Activated naive CD4-positive, alpha-beta T cell treated with anti-CD3 and anti-CD28 coated beads, Interleukin-2, amount 50 U/mL, for 24 hours (primary cell): ENCODE results near the gene CCDC68.
"Not testable (repeated sequence)": the region's sequence is repeated elsewhere in the genome, so short reads cannot be mapped to it uniquely, and the experiment has no call there.

Experiments used
- H3K27ac Mint-ChIP-seq: one replicate; pipeline ENCODE4 v1.8.0; 2021; ENCODE audit warnings: mild to moderate bottlenecking, mixed read lengths
- H3K27me3 Mint-ChIP-seq: one replicate; pipeline ENCODE4 v1.8.0; 2021; ENCODE audit warnings: mixed read lengths
- H3K36me3 Mint-ChIP-seq: one replicate; pipeline ENCODE4 v1.8.0; 2021; ENCODE audit warnings: mixed read lengths
- H3K4me1 Mint-ChIP-seq: one replicate; pipeline ENCODE4 v1.8.0; 2021; ENCODE audit warnings: mixed read lengths
- H3K4me3 Mint-ChIP-seq: one replicate; pipeline ENCODE4 v1.8.0; 2021; ENCODE audit warnings: mild to moderate bottlenecking, mixed read lengths
- H3K9me3 Mint-ChIP-seq: one replicate; pipeline ENCODE4 v1.8.0; 2021; ENCODE audit warnings: mixed read lengths

The CCDC68 gene

DNA sequence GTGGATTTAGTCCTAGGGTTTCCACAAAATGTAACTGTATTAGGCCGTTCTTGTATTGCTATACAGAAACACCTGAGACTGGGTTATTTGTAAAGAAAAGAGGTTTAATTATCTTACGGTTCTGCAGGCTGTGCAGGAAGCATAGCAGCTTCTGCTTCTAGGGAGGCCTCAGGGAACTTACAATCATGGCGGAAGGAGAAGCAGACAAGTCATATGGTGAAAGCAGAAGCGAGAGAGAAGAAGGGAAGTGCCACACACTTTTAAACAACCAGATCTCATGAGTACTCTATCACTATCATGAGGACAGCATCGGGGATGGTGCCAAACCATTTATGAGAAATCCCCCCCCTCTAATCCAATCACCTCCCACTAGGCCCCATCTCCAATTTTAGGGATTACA is 9.5 kb upstream of the CCDC68 start:
- no peaks in the 10 kb centered on the region for H3K9me3 Mint-ChIP-seq
- H3K27me3 Mint-ChIP-seq, result peaks cover 6% of the 10 kb centered on the region
- no peak overlapping the region for H3K4me3 Mint-ChIP-seq
- no peaks in the 10 kb centered on the region for H3K4me1 Mint-ChIP-seq
- no peak overlapping the region for H3K27ac Mint-ChIP-seq
- H3K36me3 Mint-ChIP-seq, result no peaks in the 10 kb centered on the region

DNA sequence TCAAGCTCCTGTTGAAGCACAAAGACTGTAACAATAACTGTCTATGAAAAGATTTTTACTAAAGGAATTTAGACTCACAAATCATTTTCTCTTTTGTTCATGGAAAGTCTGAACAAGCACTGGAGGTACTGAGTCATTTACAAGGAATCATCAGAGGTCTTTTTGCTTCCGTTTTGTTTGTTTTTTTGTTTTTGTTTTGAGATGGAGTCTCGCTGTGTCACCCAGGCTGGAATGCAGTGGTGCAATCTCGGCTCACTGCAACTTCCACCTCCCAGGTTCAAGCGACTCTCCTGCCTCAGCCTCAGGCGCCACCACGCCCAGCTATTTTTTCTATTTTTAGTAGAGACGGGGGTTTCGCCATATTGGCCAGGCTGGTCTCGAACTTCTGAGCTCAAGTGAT is 9.0 kb upstream of the CCDC68 start:
- not testable (repeated sequence) for H3K4me1 Mint-ChIP-seq, H3K4me3 Mint-ChIP-seq, H3K36me3 Mint-ChIP-seq, H3K27me3 Mint-ChIP-seq, H3K9me3 Mint-ChIP-seq, H3K27ac Mint-ChIP-seq

DNA sequence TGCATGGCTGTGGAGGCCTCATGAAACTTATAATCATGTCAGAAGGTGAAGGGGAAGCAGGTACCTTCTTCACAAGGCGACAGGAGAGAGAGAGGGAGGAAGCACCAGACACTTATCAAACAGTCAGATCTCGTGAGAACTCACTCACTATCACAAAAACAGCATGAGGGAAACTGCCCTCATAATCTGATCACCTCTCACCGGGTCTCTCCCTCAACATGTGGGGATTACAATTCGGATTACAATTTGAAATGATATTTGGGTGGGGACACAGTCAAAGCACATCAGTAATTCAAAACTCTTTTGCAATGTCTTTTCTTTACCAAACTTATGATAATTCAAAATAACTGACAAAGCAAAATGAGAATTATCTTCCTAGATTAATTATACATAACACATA is 8.5 kb upstream of the CCDC68 start:
- Mint-ChIP-seq H3K4me3 (no peak overlapping the region), H3K27ac (no peak overlapping the region)

DNA sequence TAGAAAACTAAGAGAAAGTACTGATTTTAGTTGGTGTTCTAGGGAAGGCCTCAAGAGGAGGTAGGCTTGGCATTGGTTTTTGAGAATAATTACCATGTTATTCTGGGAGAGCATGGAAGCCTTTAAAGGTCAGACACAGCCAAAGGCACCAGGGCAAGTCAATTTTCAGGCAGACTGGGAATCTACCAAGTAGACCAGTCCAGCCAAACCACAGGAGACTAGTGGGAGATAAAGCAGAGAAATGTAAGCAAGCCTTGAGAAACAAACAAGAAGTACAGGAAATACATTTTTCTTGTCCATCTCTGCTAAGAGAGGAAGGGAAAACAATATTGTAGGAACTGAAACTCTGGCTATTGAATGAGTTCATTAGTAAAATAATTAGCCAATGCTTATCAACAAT is 5.5 kb upstream of the CCDC68 start:
- Mint-ChIP-seq H3K4me3 (no peak overlapping the region), H3K9me3 (no peaks in the 10 kb centered on the region), H3K27ac (no peak overlapping the region), H3K4me1 (peaks cover 3% of the 10 kb centered on the region), H3K27me3 (peaks cover 26% of the 10 kb centered on the region), H3K36me3 (no peaks in the 10 kb centered on the region)

More for the DNA sequence above, 8.5 kb upstream of the CCDC68 start:
- Mint-ChIP-seq H3K36me3 (no peaks in the 10 kb centered on the region), H3K4me1 (no peaks in the 10 kb centered on the region), H3K27me3 (peaks cover 12% of the 10 kb centered on the region), H3K9me3 (no peaks in the 10 kb centered on the region)

DNA sequence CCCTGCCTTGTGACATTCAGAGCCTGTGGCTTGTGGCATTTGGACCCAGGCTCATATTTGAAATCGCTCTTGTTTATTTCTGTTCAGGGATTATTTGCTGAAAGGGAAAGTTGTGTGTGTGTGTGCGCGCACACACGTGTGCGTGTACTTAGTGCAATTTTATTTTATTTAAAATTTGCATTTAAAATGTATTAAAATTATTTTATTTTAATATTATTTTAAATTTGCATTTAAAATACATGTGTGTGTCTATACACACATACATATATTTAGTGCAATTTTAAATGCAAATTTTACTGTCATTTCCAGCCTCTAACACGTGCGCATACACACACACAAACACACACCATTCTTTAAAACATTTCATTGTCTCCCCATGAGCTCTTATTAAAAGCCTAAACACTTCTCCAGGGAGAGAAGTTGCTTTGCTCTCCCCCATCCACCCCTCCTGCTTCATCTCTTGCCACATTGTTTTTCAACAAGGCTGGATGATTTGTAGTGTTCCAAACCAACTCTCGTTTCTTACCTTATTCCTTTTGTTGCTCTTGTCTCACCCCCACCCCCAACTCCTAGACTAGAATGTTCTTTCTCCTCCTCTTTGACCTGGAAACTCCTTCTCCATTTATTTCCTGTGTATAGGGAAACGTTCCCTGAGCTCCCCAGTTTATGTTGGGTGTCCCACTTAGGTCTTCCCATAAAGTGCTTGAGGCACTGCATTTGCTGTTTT is 3.8 kb upstream of the CCDC68 start:
- Mint-ChIP-seq H3K27me3 (peaks cover 35% of the 10 kb centered on the region), H3K27ac (no peak overlapping the region)

DNA sequence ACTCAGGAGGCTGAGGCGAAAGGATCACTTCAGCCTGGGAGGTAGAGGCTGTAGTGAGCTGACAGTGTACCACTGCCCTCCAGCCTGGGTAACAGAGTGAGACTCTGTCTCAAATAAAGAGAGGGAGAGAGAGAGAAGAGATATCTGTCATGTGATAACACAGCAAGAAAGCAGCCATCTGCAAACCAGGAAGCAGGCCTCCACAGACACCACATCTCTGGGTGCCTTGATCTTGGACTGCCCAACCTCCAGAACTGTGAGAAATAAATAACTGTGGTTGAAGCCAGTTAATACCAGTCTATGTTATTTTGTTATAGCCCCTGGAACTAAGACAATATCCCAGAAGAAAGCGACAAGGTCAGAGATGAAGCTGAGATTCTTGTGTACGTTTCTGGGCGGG is 2.6 kb upstream of the CCDC68 start:
- H3K27me3 Mint-ChIP-seq, result peaks cover 35% of the 10 kb centered on the region

More for the DNA sequence above, 3.8 kb upstream of the CCDC68 start:
- no peak overlapping the region for H3K4me3 Mint-ChIP-seq
- no peaks in the 10 kb centered on the region for H3K9me3 Mint-ChIP-seq
- H3K4me1 Mint-ChIP-seq, result peaks cover 3% of the 10 kb centered on the region
- no peaks in the 10 kb centered on the region for H3K36me3 Mint-ChIP-seq

DNA sequence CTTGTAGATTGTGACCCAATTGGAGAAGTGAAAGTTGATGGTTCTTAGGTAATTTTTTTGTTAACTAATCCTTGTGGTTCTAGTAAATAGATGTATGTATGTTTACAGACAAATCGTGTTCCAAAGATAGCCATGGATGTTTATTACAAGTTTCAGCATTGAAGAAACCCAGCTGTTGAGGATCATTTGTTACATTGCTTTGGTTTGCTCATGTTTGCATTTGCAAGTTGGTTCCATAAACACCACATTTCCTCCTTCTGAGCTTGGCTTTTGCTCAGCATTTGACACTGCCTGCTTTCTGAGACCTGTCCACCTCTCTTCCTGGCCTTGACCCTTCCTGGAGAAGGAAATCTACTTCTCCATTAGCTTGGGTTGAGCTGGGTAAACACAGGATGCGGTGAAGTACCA is 1.8 kb upstream of the CCDC68 start:
- H3K27me3 Mint-ChIP-seq, result peaks cover 35% of the 10 kb centered on the region
- no peak overlapping the region for H3K4me3 Mint-ChIP-seq
- H3K36me3 Mint-ChIP-seq, result no peaks in the 10 kb centered on the region

More for the DNA sequence above, 2.6 kb upstream of the CCDC68 start:
- Mint-ChIP-seq H3K27ac (no peak overlapping the region), H3K36me3 (no peaks in the 10 kb centered on the region), H3K4me3 (no peak overlapping the region), H3K4me1 (peaks cover 3% of the 10 kb centered on the region), H3K9me3 (no peaks in the 10 kb centered on the region)

DNA sequence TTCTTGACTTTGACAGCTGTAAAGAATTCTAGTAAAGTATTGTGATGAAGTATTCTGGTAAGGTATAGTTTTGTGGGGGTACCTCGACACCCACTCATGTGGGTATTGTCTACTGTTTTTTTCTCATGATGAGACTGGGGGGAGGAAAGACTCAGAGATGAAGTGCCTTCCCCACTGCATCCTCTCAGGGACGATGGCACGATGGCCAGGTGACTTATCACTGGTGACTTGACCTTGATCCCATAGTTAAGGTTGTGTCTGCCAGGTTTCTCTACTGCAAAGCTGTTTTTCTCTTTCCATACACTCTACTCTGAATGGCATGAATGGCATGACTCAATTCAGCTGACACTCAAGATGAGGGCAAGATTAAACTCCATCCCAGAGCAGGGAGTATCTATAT is 936 bp upstream of the CCDC68 start:
- H3K27me3 Mint-ChIP-seq, result peaks cover 35% of the 10 kb centered on the region
- no peak overlapping the region for H3K27ac Mint-ChIP-seq
- H3K4me1 Mint-ChIP-seq, result peaks cover 3% of the 10 kb centered on the region
- H3K36me3 Mint-ChIP-seq, result no peaks in the 10 kb centered on the region
- no peaks in the 10 kb centered on the region for H3K9me3 Mint-ChIP-seq
- no peak overlapping the region for H3K4me3 Mint-ChIP-seq

More for the DNA sequence above, 1.8 kb upstream of the CCDC68 start:
- Mint-ChIP-seq H3K9me3 (no peaks in the 10 kb centered on the region), H3K27ac (no peak overlapping the region), H3K4me1 (peaks cover 3% of the 10 kb centered on the region)

DNA sequence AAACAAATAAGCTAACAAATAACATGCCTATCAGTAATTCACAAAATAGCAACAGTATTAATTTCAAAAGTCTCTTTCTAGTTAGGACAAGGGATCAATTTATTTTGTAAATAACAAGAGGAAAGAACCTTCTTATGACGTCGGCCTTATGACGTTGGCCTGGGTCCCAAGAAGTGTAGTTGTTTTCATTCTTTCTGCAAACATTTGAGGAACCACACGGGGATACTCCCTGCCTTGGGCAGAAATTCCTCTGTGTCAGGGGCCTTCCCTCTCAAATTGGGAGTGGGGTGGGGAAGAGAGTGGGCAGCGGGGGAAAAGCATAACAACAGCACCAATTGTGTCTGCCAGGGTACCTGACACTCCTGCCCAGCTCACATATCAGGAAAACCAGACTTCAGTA is 1.3 kb downstream of the CCDC68 start:
- Mint-ChIP-seq H3K27ac (no peak overlapping the region), H3K9me3 (no peaks in the 10 kb centered on the region), H3K4me1 (peaks cover 3% of the 10 kb centered on the region), H3K4me3 (no peak overlapping the region), H3K27me3 (peaks cover 26% of the 10 kb centered on the region), H3K36me3 (no peaks in the 10 kb centered on the region)

DNA sequence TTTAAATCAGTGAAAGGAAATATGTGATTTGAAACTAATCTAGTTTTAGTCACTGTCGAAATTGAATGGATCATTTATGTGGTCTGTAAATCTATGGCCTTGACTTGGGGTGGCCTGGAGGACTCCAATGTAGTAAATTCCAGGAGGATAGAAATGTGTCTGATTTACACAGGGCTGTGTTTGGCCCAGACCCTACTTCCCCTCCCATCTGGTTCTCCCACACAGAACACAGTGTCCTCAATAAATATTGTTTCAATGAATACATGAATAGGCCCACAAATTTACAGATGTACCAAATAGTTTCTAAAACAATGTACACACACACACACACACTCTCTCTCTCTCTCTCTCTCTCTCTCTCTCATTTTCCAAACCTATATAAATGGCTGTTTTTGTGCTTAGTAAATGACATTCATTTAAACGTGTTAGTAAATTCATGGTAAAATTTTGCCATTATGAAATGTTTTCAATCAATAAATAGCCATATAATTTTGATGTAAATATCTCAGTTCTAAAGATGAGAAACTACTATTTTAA is 1.9 kb downstream of the CCDC68 start:
- peaks cover 3% of the 10 kb centered on the region for H3K4me1 Mint-ChIP-seq
- H3K4me3 Mint-ChIP-seq, result no peak overlapping the region
- no peaks in the 10 kb centered on the region for H3K9me3 Mint-ChIP-seq
- peaks cover 26% of the 10 kb centered on the region for H3K27me3 Mint-ChIP-seq
- no peak overlapping the region for H3K27ac Mint-ChIP-seq
- no peaks in the 10 kb centered on the region for H3K36me3 Mint-ChIP-seq

DNA sequence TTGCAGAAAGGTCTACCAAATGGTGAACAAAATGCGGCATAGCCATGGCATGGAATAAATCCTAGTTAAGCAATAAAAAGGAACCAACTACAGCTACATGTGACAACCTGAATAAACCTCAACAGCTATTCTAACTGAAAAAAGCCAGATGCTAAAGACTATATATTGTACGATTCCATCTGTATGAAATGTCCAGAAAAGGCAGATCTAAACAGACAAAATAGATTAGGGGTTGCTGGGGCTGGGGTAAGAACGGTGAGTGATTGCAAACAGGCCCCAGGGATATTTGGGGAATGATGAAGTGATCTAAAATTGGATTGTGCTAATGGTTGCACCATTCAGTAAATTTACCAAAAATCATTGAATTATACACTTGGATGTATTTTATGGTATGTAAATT is 2.8 kb downstream of the CCDC68 start:
- Mint-ChIP-seq H3K4me3 (no peak overlapping the region), H3K36me3 (no peaks in the 10 kb centered on the region), H3K4me1 (peaks cover 3% of the 10 kb centered on the region), H3K27ac (no peak overlapping the region), H3K27me3 (peaks cover 22% of the 10 kb centered on the region), H3K9me3 (no peaks in the 10 kb centered on the region)

DNA sequence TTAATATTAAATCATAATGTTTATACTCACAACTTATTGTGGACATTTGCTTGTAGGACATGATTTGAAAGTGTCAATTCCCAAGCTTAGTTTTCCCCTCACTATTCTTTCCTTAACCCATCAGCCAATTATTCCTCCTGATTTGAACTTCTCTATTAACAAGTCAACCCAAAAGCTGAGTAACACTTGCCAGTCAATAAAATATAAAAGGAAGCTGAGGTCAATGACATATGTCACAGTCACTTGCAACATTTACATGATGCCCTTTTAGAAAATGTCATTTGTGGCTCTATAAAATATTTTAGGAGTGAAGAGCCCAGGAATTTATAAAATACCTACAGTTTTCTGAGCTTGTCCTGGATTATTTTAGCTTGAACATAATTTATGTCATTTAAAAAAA is 7.2 kb downstream of the CCDC68 start:
- Mint-ChIP-seq H3K4me1 (peaks cover 3% of the 10 kb centered on the region), H3K4me3 (no peak overlapping the region), H3K27me3 (peaks cover 3% of the 10 kb centered on the region), H3K9me3 (no peaks in the 10 kb centered on the region), H3K27ac (no peak overlapping the region), H3K36me3 (no peaks in the 10 kb centered on the region)

DNA sequence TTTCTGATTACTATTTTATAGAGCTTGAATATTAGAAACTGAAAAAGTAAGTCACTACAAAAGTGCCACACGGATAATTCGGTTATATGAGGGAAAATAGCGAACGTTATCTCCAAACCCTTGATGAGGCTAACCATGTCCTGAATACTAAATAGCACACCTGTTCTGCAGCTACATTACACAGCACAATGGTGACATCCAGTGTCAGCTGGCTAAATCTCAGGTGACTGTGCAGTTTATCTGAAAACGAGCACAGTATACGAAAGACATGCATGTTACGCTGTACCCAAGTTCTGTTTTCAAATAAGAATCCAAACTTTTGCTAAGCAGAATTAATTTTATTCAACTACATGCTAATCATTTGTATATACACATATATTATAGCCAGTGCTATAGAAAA is 9.0 kb downstream of the CCDC68 start:
- Mint-ChIP-seq H3K4me1 (peaks cover 21% of the 10 kb centered on the region), H3K27me3 (peaks cover 1% of the 10 kb centered on the region), H3K27ac (no peak overlapping the region), H3K9me3 (no peaks in the 10 kb centered on the region), H3K4me3 (no peak overlapping the region), H3K36me3 (no peaks in the 10 kb centered on the region)

DNA sequence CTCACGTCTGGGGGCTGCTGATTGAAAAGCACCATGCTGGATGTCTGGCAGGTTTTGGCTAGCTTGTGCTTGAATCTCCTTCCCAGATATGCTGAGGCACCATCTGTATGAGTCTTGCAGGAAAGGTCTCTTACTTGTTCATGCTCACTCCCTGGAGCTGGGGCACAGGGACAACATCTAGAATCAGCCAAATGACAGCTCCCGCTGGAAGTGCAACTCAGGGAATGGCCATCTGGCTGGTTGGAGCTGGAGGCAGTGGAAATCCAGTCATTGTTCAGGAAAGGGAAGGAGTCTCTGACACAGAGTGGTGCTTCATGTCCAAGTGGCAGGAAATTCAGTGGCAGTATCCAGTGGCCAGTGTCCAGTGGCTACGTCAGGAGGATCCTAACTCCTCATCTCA is 9.7 kb downstream of the CCDC68 start:
- Mint-ChIP-seq H3K27ac (no peak overlapping the region), H3K4me1 (peaks cover 22% of the 10 kb centered on the region), H3K27me3 (no peaks in the 10 kb centered on the region), H3K9me3 (no peaks in the 10 kb centered on the region), H3K4me3 (no peak overlapping the region), H3K36me3 (no peaks in the 10 kb centered on the region)

DNA sequence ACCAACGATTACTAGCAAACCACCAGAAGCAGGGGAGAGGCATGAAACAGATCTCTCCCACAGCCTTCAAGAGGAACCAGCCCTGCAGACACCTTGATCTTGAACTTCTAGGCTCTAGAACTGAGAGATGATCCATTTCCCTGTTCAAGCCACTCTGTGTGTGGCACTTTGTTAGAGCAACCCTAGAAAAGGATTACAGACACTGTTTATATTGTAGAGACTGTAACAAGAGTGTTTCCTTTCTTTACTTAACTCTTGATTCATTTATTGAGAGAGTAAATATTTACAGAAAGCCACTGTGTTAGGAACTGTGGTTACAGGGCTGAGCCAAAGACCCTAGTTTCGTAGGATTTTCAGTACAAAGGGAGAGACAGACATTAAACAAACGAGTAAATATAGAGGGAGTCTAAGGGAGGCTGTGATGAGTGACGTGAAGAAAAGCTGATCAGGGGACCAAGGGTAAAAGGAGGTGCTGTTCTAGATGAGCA is 10.9 kb downstream of the CCDC68 start:
- Mint-ChIP-seq H3K4me1 (peaks cover 22% of the 10 kb centered on the region), H3K27me3 (no peaks in the 10 kb centered on the region), H3K4me3 (no peak overlapping the region), H3K36me3 (no peaks in the 10 kb centered on the region), H3K9me3 (no peaks in the 10 kb centered on the region), H3K27ac (no peak overlapping the region)

DNA sequence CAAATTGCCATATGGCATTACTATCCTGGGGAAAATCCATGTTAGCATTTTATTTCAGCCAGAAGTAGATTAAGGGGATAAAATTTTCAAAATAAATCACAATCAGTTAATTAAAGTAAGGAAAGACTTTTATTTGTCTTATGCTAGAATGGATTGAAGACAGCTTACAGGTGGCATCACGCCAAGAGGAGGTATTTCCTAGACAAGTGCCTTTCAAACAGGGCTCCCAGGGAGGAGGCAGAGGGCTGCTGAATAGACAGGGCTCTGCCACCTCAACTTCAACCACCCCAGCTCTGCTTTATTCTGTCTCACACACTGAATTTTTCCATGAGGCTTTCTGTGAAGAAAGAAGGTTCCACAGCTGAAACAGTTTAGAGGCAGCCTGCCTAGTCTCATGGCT is 12.2 kb downstream of the CCDC68 start:
- Mint-ChIP-seq H3K27ac (no peak overlapping the region), H3K4me1 (peaks cover 22% of the 10 kb centered on the region), H3K4me3 (peak overlapping the region; percentile 88), H3K27me3 (no peaks in the 10 kb centered on the region), H3K36me3 (no peaks in the 10 kb centered on the region), H3K9me3 (no peaks in the 10 kb centered on the region)
